Hepatocyte (in vitro differentiated cells): ENCODE data around the gene CHST8.

Source experiments
- EZH2 ChIP-seq: fragments of 200-600 bp; sonication (generic); IDR thresholded peaks from 2 replicates; pipeline ENCODE4 v1.6.1; 2016; ENCODE audit warnings: antibody characterized with exemption, mild to moderate bottlenecking, borderline replicate concordance
- EZH2phosphoT487 ChIP-seq: fragments of 200-600 bp; sonication (generic); IDR thresholded peaks from one replicate; pipeline ENCODE4 v1.6.1; 2018; ENCODE audit warnings: antibody characterized with exemption, mild to moderate bottlenecking, low read depth, moderate library complexity; ENCODE audit not compliant: unreplicated experiment, severe bottlenecking
- TF ChIP-seq, protein P1 (sequence below): fragments of 200-600 bp; sonication (generic); IDR thresholded peaks from 2 replicates; pipeline ENCODE4 v1.5.1; 2016; ENCODE audit warnings: antibody characterized with exemption, mild to moderate bottlenecking; ENCODE audit not compliant: poor library complexity

DNA sequence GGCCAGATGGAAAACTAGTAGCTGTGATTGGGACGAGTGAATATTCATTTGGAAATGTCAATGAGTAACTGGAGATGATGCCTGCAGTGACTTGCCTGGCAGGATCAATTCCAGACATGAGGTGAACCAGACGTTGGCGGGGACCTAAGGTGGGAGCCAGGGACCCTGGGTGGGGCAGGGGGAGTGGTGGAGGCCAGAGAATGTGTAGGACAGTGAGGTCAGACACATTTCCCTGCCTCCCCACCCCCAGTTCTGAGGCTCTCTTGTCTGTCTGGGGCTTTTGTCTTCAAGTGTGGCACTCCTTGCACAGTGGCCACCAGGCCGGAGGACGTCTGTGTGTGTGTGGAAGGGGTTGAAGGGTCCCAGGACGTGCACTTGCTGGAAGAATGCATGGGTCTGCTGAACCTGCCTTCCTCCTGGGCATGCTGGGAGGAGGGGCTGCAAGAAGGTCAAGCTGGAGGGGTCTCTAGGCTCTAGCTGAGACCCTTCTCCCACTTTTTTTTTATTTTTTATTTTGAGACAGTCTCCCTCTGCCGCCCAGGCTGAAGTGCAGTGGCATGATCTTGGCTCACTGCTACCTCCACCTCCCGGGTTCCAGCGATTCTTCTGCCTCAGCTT lies 51.6 kb downstream of the CHST8 start:
- TF ChIP-seq, protein P1, sequence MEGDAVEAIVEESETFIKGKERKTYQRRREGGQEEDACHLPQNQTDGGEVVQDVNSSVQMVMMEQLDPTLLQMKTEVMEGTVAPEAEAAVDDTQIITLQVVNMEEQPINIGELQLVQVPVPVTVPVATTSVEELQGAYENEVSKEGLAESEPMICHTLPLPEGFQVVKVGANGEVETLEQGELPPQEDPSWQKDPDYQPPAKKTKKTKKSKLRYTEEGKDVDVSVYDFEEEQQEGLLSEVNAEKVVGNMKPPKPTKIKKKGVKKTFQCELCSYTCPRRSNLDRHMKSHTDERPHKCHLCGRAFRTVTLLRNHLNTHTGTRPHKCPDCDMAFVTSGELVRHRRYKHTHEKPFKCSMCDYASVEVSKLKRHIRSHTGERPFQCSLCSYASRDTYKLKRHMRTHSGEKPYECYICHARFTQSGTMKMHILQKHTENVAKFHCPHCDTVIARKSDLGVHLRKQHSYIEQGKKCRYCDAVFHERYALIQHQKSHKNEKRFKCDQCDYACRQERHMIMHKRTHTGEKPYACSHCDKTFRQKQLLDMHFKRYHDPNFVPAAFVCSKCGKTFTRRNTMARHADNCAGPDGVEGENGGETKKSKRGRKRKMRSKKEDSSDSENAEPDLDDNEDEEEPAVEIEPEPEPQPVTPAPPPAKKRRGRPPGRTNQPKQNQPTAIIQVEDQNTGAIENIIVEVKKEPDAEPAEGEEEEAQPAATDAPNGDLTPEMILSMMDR: no peak
- TF ChIP-seq EZH2phosphoT487: no peak
- no peak for TF ChIP-seq EZH2
